Endothelial cell of umbilical vein (primary cell): Measurements from ENCODE around the gene NOXA1.

ENCODE experiments used
- CTCF ChIP-seq, 2 donors: IDR thresholded peaks; 1 replicate in 1 of 2; 2 replicates in 1 of 2; pipeline ENCODE4 v1.5.1; 2011; ENCODE audit warnings: low read length in 2 of 2, mild to moderate bottlenecking in 2 of 2, moderate library complexity in 2 of 2, control low read depth in 1 of 2, inconsistent platforms in 1 of 2, low read depth in 1 of 2; ENCODE audit not compliant: insufficient read depth in 1 of 2; ENCODE audit errors: extremely low read depth in 1 of 2
- EZH2 ChIP-seq: IDR thresholded peaks from 2 replicates; pipeline ENCODE4 v1.6.1; 2012; ENCODE audit warnings: borderline replicate concordance, low read depth, mild to moderate bottlenecking, moderate library complexity, low read length, inconsistent platforms; ENCODE audit not compliant: severe bottlenecking
- FOS ChIP-seq: IDR thresholded peaks from 2 replicates; pipeline ENCODE4 v1.6.1; 2011; ENCODE audit warnings: mild to moderate bottlenecking, low read length, moderate library complexity, borderline replicate concordance; ENCODE audit not compliant: insufficient read depth
- MAX ChIP-seq: IDR thresholded peaks from 2 replicates; pipeline ENCODE4 v1.6.1; 2011; ENCODE audit not compliant: insufficient read depth, insufficient read length
- POLR2AphosphoS5 ChIP-seq: IDR thresholded peaks from 2 replicates; pipeline ENCODE4 v1.6.1; 2012; ENCODE audit warnings: low read depth, mild to moderate bottlenecking, control low read depth, low read length, moderate library complexity; ENCODE audit not compliant: insufficient read depth

DNA sequence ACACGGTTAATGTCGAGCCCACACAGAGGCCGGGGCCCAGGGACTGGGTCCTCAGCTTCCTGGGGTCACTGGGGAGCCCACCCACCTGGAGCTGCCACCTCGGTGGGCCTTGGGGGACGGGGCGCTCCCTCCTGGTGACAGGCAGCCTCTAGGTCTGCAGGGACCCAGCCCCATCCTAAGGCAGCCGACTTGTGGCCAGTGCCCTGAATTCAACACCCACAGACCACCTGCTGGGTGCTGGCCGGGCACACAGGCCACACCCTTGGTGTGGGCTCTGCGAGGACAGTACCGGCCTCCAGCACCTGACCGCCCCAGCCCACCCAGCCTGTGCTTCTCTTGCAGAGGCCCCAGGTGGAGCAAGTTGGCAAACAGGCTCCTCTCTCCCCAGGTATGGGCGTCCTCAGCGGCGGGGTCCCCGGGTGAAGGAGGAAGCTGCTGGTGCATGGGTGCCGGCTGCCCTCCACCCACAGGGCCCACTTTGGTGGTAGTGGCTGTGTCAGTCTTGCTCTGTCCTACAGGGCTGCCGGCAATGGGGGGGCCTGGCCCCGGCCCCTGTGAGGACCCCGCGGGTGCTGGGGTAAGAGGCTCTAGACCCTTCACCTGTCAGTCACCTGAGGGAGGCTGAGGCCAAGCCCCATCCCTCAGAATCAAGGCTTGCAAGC is 9.6 kb downstream of the NOXA1 start:
- TF ChIP-seq EZH2 (no peak), CTCF (IDR thresholded peaks at IDR 0.05; ENCODE audit: extremely low read depth in 1 of 2, insufficient read depth in 1 of 2, low read depth in 1 of 2, low read length in 2 of 2) (no peak), MAX (no peak), FOS (no peak), POLR2AphosphoS5 (no peak)
